Neural crest cell (in vitro differentiated cells): ENCODE data around the gene WWP2. TPM values are rescaled to one million over a fixed set of nuclear protein-coding genes. Genes with fewer than 3 reads are reported as not detected.

ENCODE experiments used
- DNase-seq: peaks from one replicate; pipeline ENCODE4 v3.0.0; 2021; ENCODE audit warnings: low read depth, mixed read lengths, low spot score
- H3K27ac Mint-ChIP-seq: one replicate; pipeline ENCODE4 v1.8.0; 2021; ENCODE audit warnings: mild to moderate bottlenecking, mixed read lengths; ENCODE audit not compliant: unreplicated experiment
- H3K27me3 Mint-ChIP-seq: 2 replicates; pipeline ENCODE4 v1.8.0; 2021; ENCODE audit warnings: low read depth, mild to moderate bottlenecking, mixed read lengths
- H3K36me3 Mint-ChIP-seq: 2 replicates; pipeline ENCODE4 v1.8.0; 2021; ENCODE audit warnings: low read depth, mild to moderate bottlenecking, mixed read lengths
- H3K4me1 Mint-ChIP-seq: 2 replicates; pipeline ENCODE4 v1.8.0; 2021; ENCODE audit warnings: mixed read lengths
- H3K4me3 Mint-ChIP-seq: one replicate; pipeline ENCODE4 v1.8.0; 2021; ENCODE audit warnings: mild to moderate bottlenecking, mixed read lengths
- H3K9me3 Mint-ChIP-seq: 2 replicates; pipeline ENCODE4 v1.8.0; 2021; ENCODE audit warnings: mixed read lengths
- CTCF ChIP-seq: fragments of 200-600 bp; sonication (generic); conservative IDR thresholded peaks from 2 replicates; pipeline ENCODE4 v1.5.0; 2021; ENCODE audit warnings: antibody characterized with exemption, mild to moderate bottlenecking
- total RNA-seq: library from RNA; stranded (reverse); gene quantifications from 2 replicates; pipeline ENCODE4 v1.2.1, GENCODE V29; 2021

WWP2 gene
- total RNA-seq, 1 donor from 2014 or later, result 48.7 TPM

- Mint-ChIP-seq H3K4me1 (no peaks in the 10 kb centered on the region), H3K36me3 (peaks cover 18% of the 10 kb centered on the region), H3K27ac (no peak overlapping the region), H3K27me3 (no peaks in the 10 kb centered on the region), H3K4me3 (no peak overlapping the region), H3K9me3 (peaks cover 1% of the 10 kb centered on the region)
- TF ChIP-seq CTCF, result no peak
- no peak for DNase-seq
These were observed 109.6 kb downstream of the WWP2 start for GRCh38 chr16:69871708-69872107.

- H3K9me3 Mint-ChIP-seq, result peaks cover 6% of the 10 kb centered on the region
- DNase-seq, result no peak
- no peak overlapping the region for H3K4me3 Mint-ChIP-seq
- TF ChIP-seq CTCF, result no peak
- H3K4me1 Mint-ChIP-seq, result no peaks in the 10 kb centered on the region
- no peak overlapping the region for H3K27ac Mint-ChIP-seq
- H3K36me3 Mint-ChIP-seq, result peaks cover 27% of the 10 kb centered on the region
- no peaks in the 10 kb centered on the region for H3K27me3 Mint-ChIP-seq
These were observed 110.8 kb downstream of the WWP2 start for GRCh38 chr16:69872888-69873287.

- Mint-ChIP-seq H3K4me3 (no peak overlapping the region), H3K9me3 (peaks cover 6% of the 10 kb centered on the region), H3K36me3 (peaks cover 29% of the 10 kb centered on the region), H3K4me1 (no peaks in the 10 kb centered on the region), H3K27me3 (no peaks in the 10 kb centered on the region), H3K27ac (no peak overlapping the region)
- TF ChIP-seq CTCF, result no peak
- no peak for DNase-seq
These were observed 111.7 kb downstream of the WWP2 start for GRCh38 chr16:69873783-69874182.

GRCh38 chr16:69874271-69874670 is 112.1 kb downstream of the WWP2 start:
- Mint-ChIP-seq H3K9me3 (peaks cover 6% of the 10 kb centered on the region), H3K27me3 (no peaks in the 10 kb centered on the region)

GRCh38 chr16:69880640-69881133 is 118.6 kb downstream of the WWP2 start:
- no peaks in the 10 kb centered on the region for H3K4me1 Mint-ChIP-seq
- no peak for DNase-seq
- H3K27ac Mint-ChIP-seq, result no peak overlapping the region
- no peak for TF ChIP-seq CTCF
- no peaks in the 10 kb centered on the region for H3K27me3 Mint-ChIP-seq
- H3K36me3 Mint-ChIP-seq, result peaks cover 22% of the 10 kb centered on the region
- H3K9me3 Mint-ChIP-seq, result peaks cover 9% of the 10 kb centered on the region
- no peak overlapping the region for H3K4me3 Mint-ChIP-seq

More at GRCh38 chr16:69874271-69874670, 112.1 kb downstream of the WWP2 start:
- peaks cover 31% of the 10 kb centered on the region for H3K36me3 Mint-ChIP-seq
- no peak overlapping the region for H3K4me3 Mint-ChIP-seq
- TF ChIP-seq CTCF, result no peak
- no peak for DNase-seq
- H3K4me1 Mint-ChIP-seq, result no peaks in the 10 kb centered on the region
- no peak overlapping the region for H3K27ac Mint-ChIP-seq
